Measurements from ENCODE around the gene GCAT. TPM values are rescaled to one million over a fixed set of nuclear protein-coding genes. Genes with fewer than 3 reads are reported as not detected.

GCAT gene
- total RNA-seq, 2 donors from 2014 or later = 31.6 to 42.5 TPM

DNA sequence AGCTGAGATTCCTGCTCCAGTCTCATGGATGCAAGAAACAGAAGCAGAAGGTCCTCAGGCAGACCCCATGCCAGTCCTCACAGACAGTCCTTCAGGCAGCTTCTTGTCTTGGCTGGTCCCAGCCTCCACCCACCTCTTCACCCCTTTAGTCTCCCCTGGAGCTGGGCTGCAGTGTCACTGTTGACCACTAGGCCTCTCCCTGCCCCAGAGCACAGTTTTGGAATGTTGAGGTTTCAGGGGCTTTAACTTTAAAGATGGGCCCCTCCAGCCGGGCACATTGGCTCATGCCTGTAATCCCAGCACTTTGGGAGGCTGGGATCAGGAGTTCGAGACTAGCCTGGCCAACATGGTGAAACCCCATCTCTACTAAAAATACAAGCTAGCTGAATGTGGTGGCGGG, 39.5 kb upstream of the GCAT start:
- no peak for ATAC-seq
- no peak for TF ChIP-seq POLR2A (IDR thresholded peaks at IDR 0.05)
- TF ChIP-seq, protein P1, sequence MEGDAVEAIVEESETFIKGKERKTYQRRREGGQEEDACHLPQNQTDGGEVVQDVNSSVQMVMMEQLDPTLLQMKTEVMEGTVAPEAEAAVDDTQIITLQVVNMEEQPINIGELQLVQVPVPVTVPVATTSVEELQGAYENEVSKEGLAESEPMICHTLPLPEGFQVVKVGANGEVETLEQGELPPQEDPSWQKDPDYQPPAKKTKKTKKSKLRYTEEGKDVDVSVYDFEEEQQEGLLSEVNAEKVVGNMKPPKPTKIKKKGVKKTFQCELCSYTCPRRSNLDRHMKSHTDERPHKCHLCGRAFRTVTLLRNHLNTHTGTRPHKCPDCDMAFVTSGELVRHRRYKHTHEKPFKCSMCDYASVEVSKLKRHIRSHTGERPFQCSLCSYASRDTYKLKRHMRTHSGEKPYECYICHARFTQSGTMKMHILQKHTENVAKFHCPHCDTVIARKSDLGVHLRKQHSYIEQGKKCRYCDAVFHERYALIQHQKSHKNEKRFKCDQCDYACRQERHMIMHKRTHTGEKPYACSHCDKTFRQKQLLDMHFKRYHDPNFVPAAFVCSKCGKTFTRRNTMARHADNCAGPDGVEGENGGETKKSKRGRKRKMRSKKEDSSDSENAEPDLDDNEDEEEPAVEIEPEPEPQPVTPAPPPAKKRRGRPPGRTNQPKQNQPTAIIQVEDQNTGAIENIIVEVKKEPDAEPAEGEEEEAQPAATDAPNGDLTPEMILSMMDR (IDR thresholded peaks at IDR 0.05) = peak in 1 of 7 experiments; percentile 4

DNA sequence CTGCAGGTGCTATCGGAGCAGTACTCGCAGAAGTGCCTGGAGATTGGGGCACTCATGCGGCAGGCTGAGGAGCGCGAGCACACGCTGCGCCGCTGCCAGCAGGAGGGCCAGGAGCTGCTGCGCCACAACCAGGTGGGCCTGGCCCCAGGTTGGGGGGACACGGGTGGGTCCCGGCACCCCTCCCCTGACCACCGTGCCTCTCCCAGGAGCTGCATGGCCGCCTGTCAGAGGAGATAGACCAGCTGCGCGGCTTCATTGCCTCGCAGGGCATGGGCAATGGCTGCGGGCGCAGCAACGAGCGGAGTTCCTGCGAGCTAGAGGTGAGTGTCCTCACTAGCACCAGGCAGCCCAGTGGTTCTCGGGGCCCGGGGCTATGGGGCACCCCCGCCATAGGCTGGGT, 38.7 kb upstream of the GCAT start:
- H3K9me3 ChIP-seq = no peaks in the 10 kb centered on the region
- H3K27ac ChIP-seq = no peak overlapping the region
- H3K4me1 ChIP-seq = no peaks in the 10 kb centered on the region
- H3K36me3 ChIP-seq (replicated peaks in 1 of 2; ENCODE audit: insufficient read depth in 1 of 2, low read depth in 2 of 2) = peaks cover 0 to 15% of the 10 kb centered on the region in 2 donors
- intact Hi-C loops (cut with DNase I) = no loop called here
- H3K27me3 ChIP-seq = no peaks in the 10 kb centered on the region
- ATAC-seq (no peak), DNase-seq (no peak)
- no peak overlapping the region for H3K4me3 ChIP-seq
- WGBS, 2 donors = 96 to 100% methylated on average over 1 to 21 of the region's 24 CpGs
- TF ChIP-seq POLR2A (IDR thresholded peaks at IDR 0.05) = no peak
- TF ChIP-seq, protein P1 (IDR thresholded peaks at IDR 0.05) = no peak

More for the DNA sequence above, 39.5 kb upstream of the GCAT start:
- Histone ChIP-seq H3K9me3 (no peaks in the 10 kb centered on the region), H3K4me3 (no peak overlapping the region), H3K27me3 (no peaks in the 10 kb centered on the region), H3K27ac (no peak overlapping the region), H3K36me3 (replicated peaks in 1 of 2; ENCODE audit: insufficient read depth in 1 of 2, low read depth in 2 of 2) (peaks cover 0 to 13% of the 10 kb centered on the region in 2 donors), H3K4me1 (no peaks in the 10 kb centered on the region)
- DNase-seq = no peak
- WGBS, 2 donors = 93 to 98% methylated on average over 2 to 3 of the region's 3 CpGs
- intact Hi-C loops (cut with DNase I) = no loop called here

DNA sequence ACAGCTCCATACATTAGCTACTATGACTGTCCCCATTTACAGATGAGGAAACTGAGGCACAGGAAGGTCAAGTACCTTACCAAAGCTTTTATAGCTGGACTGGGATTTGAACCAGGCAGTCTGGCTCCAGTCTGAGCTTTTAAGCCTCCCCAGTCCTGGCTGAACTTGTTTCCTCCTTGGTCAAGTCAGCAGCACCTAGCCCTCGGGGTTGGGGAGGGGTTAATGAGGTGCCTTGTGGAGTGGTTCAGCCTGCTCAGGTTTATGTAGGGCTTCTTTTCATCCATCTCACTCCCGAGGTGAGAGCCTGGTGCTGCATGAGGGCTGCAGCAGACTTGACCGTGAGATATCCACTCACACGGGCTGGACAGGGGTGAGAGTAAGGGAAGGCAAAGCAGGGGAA, 36.7 kb upstream of the GCAT start:
- peaks cover 0 to 15% of the 10 kb centered on the region in 2 donors for H3K36me3 ChIP-seq (replicated peaks in 1 of 2; ENCODE audit: insufficient read depth in 1 of 2, low read depth in 2 of 2)
- intact Hi-C loops (cut with DNase I) = no loop called here
- 50 to 68% methylated on average over 4 of the region's 4 CpGs for WGBS, 2 donors

DNA sequence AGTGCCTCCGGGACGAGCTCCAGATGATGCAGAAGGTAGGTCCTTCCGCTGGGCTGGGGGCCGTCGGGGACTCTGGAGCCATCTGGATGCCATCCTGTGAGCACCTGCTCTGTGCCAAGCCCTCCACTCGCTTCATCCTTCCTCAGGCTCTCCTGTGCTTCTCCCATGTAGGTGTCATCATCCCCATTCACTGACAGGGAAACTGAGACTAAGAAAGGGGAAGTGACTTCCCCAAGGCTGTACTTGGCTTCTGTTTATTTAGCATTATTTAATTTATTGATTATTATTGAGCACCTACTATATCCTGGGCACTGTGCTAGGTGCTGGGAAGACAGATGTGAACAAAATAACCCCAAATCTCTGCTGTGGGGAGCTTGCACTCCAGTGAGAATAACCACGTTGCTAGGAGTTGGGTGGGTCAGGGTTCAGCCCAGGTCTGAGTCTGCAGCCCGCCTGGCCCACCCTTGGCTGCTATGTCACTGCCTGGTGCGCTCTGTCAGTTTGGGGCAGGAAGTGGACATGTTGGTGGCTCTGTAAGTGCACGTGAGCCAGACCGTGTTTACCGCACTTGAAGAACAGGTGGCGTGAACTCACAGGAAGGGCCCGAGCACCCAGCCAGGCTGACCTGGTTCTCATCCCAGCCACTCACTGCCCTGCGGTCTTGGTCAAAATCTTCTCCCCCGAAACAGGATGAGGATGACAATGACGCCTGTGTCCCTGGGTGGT, 35.9 kb upstream of the GCAT start:
- Histone ChIP-seq H3K9me3 (no peaks in the 10 kb centered on the region), H3K27ac (no peak overlapping the region), H3K27me3 (no peaks in the 10 kb centered on the region), H3K36me3 (replicated peaks in 1 of 2; ENCODE audit: insufficient read depth in 1 of 2, low read depth in 2 of 2) (peaks cover 0 to 15% of the 10 kb centered on the region in 2 donors), H3K4me1 (peaks cover 5% of the 10 kb centered on the region), H3K4me3 (no peak overlapping the region)
- DNase-seq = no peak
- TF ChIP-seq, protein P1 (IDR thresholded peaks at IDR 0.05) = no peak
- TF ChIP-seq POLR2A (IDR thresholded peaks at IDR 0.05) = no peak
- WGBS, 2 donors = 84 to 95% methylated on average over 7 to 13 of the region's 17 CpGs
- intact Hi-C loops (cut with DNase I) = no loop called here
- no peak for ATAC-seq

More for the DNA sequence above, 36.7 kb upstream of the GCAT start:
- H3K9me3 ChIP-seq = no peaks in the 10 kb centered on the region
- ATAC-seq = no peak
- H3K27ac ChIP-seq = no peak overlapping the region
- no peak for TF ChIP-seq POLR2A (IDR thresholded peaks at IDR 0.05)
- TF ChIP-seq, protein P1 (IDR thresholded peaks at IDR 0.05) = no peak
- no peak for DNase-seq
- H3K27me3 ChIP-seq = no peaks in the 10 kb centered on the region
- no peak overlapping the region for H3K4me3 ChIP-seq
- no peaks in the 10 kb centered on the region for H3K4me1 ChIP-seq

DNA sequence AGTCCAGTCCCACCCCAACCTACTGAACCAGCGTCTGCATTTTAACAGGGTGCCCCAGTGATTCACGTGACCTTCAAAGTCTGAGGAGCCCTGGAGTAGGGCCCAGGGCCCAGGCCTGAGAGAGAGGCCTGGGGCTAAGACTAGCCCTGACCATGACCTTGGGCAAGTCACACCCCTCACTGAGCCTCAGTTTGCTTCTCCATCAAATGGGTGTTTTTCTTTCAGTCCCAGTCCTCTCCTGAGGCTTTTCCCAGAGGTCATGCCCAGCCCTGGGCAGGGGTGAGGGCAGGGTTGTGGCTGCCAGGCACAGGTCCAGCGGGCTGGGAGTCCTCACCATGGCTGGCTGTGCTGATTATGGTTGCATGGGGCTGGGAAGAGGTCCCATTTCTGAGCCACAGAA, 33.0 kb upstream of the GCAT start:
- H3K27ac ChIP-seq = no peak overlapping the region
- no peaks in the 10 kb centered on the region for H3K9me3 ChIP-seq
- intact Hi-C loops (cut with DNase I) = no loop called here
- H3K36me3 ChIP-seq (replicated peaks in 1 of 2; ENCODE audit: insufficient read depth in 1 of 2, low read depth in 2 of 2) = peaks cover 0 to 10% of the 10 kb centered on the region in 2 donors
- no peaks in the 10 kb centered on the region for H3K27me3 ChIP-seq
- H3K4me1 ChIP-seq = peaks cover 15% of the 10 kb centered on the region
- no peak overlapping the region for H3K4me3 ChIP-seq
- WGBS, 2 donors = 77 to 88% methylated on average over 2 to 3 of the region's 3 CpGs
- no peak for ATAC-seq
- TF ChIP-seq POLR2A (IDR thresholded peaks at IDR 0.05) = no peak
- TF ChIP-seq, protein P1 (IDR thresholded peaks at IDR 0.05) = no peak
- DNase-seq = no peak

Data from body of pancreas (tissue), 4 donors.